ENCODE measurements around the gene TEX44.

TEX44 gene

GRCh38 chr2:231615058-231615671, 22.5 kb downstream of the TEX44 start:
- H3K4me3 ChIP-seq (ENCODE audit: low read depth, low read length) = peak overlapping the region; percentile 72
- TF ChIP-seq, protein P1, sequence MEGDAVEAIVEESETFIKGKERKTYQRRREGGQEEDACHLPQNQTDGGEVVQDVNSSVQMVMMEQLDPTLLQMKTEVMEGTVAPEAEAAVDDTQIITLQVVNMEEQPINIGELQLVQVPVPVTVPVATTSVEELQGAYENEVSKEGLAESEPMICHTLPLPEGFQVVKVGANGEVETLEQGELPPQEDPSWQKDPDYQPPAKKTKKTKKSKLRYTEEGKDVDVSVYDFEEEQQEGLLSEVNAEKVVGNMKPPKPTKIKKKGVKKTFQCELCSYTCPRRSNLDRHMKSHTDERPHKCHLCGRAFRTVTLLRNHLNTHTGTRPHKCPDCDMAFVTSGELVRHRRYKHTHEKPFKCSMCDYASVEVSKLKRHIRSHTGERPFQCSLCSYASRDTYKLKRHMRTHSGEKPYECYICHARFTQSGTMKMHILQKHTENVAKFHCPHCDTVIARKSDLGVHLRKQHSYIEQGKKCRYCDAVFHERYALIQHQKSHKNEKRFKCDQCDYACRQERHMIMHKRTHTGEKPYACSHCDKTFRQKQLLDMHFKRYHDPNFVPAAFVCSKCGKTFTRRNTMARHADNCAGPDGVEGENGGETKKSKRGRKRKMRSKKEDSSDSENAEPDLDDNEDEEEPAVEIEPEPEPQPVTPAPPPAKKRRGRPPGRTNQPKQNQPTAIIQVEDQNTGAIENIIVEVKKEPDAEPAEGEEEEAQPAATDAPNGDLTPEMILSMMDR (IDR thresholded peaks at IDR 0.05; ENCODE audit: borderline replicate concordance, insufficient read depth, low read depth, low read length) = no peak

DNA sequence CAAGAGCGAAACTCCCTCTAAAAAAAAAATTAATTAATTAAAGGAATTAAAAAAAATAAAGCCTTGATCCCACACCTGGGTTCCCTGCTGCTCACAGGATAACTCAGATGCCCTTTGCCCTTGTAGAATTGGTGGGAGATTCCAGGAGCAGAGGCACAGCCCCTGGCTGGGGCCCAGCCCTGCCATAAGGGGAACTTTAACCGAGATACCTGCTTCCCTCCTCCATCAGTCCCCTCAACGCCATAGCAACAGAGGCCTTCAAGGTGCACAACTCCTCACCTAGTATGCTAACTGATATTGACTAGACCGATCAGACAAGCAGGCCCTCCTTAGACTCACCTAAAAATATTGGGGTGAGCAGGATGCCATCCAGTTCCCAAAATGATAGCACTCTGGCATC, 23.6 kb downstream of the TEX44 start:
- TF ChIP-seq, protein P1 (IDR thresholded peaks at IDR 0.05; ENCODE audit: borderline replicate concordance, insufficient read depth, low read depth, low read length) = no peak
- no peak overlapping the region for H3K4me3 ChIP-seq (ENCODE audit: low read depth, low read length)

- H3K4me3 ChIP-seq (ENCODE audit: low read depth, low read length) = no peak overlapping the region
- TF ChIP-seq, protein P1 (IDR thresholded peaks at IDR 0.05; ENCODE audit: borderline replicate concordance, insufficient read depth, low read depth, low read length) = no peak
Measured at GRCh38 chr2:231617059-231617926, 24.6 kb downstream of the TEX44 start.

GRCh38 chr2:231621051-231621879, 28.6 kb downstream of the TEX44 start:
- no peak overlapping the region for H3K4me3 ChIP-seq (ENCODE audit: low read depth, low read length)
- TF ChIP-seq, protein P1 (IDR thresholded peaks at IDR 0.05; ENCODE audit: borderline replicate concordance, insufficient read depth, low read depth, low read length) = no peak

DNA sequence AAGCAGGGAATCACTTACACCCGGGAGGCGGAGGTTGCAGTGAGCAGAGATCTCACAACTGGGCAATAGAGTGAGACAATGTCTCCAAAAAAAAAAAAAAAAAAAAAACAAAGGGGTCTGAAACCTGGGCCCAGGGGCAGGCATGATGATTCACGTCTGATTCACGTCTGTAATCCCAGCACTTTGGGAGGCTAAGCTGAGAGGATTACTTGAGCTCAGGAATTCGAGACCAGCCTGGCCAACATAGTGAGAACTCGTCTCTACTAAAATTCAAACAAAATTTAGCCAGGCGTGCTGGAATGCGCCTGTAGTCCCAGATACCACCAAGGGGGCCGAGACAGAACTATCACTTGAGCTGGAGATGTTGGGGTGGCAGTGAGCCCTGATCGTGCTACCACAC, 30.3 kb downstream of the TEX44 start:
- TF ChIP-seq, protein P1 (IDR thresholded peaks at IDR 0.05; ENCODE audit: borderline replicate concordance, insufficient read depth, low read depth, low read length) = no peak
- H3K4me3 ChIP-seq (ENCODE audit: low read depth, low read length) = no peak overlapping the region

DNA sequence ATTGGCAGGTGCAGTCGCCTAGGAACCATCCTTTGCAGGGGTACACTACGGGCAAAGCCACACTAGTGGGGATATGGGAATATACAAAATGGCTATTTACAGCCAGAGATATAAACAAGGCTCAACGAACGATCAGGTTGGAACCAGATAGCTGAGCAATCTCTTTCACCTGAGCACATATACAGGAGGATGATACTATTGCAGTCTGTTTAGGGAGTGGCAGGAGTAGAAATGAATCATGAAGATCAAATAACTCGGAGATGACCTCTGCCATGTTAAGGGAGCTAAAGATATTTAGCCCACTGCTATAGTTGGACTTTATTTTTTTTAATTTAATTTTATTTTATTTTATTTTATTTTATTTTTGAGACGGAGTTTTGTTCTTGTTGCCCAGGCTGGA, 33.8 kb downstream of the TEX44 start:
- no peak overlapping the region for H3K4me3 ChIP-seq (ENCODE audit: low read depth, low read length)
- TF ChIP-seq, protein P1 (IDR thresholded peaks at IDR 0.05; ENCODE audit: borderline replicate concordance, insufficient read depth, low read depth, low read length) = no peak

All from GM12875 (cell line).